ENCODE measurements around the gene PRKRIP1. TPM values are rescaled to one million over a fixed set of nuclear protein-coding genes. Genes with fewer than 3 reads are reported as not detected.

Gene PRKRIP1
- total RNA-seq, 1 donor from 2014 or later: 37.3 TPM

- no peaks in the 10 kb centered on the region for H3K27me3 Mint-ChIP-seq (ENCODE audit: low read depth, unreplicated experiment)
- no peak overlapping the region for H3K27ac ChIP-seq (ENCODE audit: low read depth, low read length)
- peaks cover 49% of the 10 kb centered on the region for H4K20me1 ChIP-seq (ENCODE audit: insufficient read depth, low read length)
- peaks cover 18% of the 10 kb centered on the region for H3K79me2 ChIP-seq (ENCODE audit: insufficient read depth, low read length)
- H3K4me1 Mint-ChIP-seq (ENCODE audit: low read depth, unreplicated experiment): no peaks in the 10 kb centered on the region
- H3K4me3 ChIP-seq (ENCODE audit: insufficient read depth, low read depth, low read length): no peak overlapping the region
- H3K9me3 ChIP-seq (ENCODE audit: insufficient read depth, low read depth, low read length): no peaks in the 10 kb centered on the region
- H3K27ac Mint-ChIP-seq (ENCODE audit: unreplicated experiment): no peak overlapping the region
- FAIRE-seq: no peak
- no peak overlapping the region for H3K4me3 Mint-ChIP-seq (ENCODE audit: unreplicated experiment)
- no peaks in the 10 kb centered on the region for H3K27me3 ChIP-seq (ENCODE audit: insufficient read depth, low read length)
- H3K9ac ChIP-seq (ENCODE audit: low read length): no peak overlapping the region
- H3K36me3 ChIP-seq (ENCODE audit: insufficient read depth, low read length): peaks cover 12% of the 10 kb centered on the region
- no peak overlapping the region for H3K4me2 ChIP-seq (ENCODE audit: low read length)
- no peaks in the 10 kb centered on the region for H3K9me3 Mint-ChIP-seq (ENCODE audit: unreplicated experiment)
- no peak for DNase-seq (ENCODE audit: low read depth)
- no peaks in the 10 kb centered on the region for H3K4me1 ChIP-seq (ENCODE audit: insufficient read depth, low read length)
- TF ChIP-seq EZH2 (IDR thresholded peaks at IDR 0.05; ENCODE audit: insufficient read depth, low read length) (no peak), CTCF (IDR thresholded peaks at IDR 0.05; ENCODE audit: insufficient read depth, low read depth, low read length) (no peak)
- H3K36me3 Mint-ChIP-seq (ENCODE audit: low read depth, unreplicated experiment): peaks cover 24% of the 10 kb centered on the region
- H2AFZ ChIP-seq (ENCODE audit: low read depth, low read length): no peak overlapping the region
These were observed 20.2 kb downstream of the PRKRIP1 start for GRCh38 chr7:102416406-102416805.

- Mint-ChIP-seq H3K27ac (ENCODE audit: unreplicated experiment) (no peak overlapping the region), H3K4me1 (ENCODE audit: low read depth, unreplicated experiment) (no peaks in the 10 kb centered on the region), H3K36me3 (ENCODE audit: low read depth, unreplicated experiment) (peaks cover 21% of the 10 kb centered on the region), H3K4me3 (ENCODE audit: unreplicated experiment) (no peak overlapping the region), H3K9me3 (ENCODE audit: unreplicated experiment) (no peaks in the 10 kb centered on the region), H3K27me3 (ENCODE audit: low read depth, unreplicated experiment) (no peaks in the 10 kb centered on the region)
- Histone ChIP-seq H3K4me3 (ENCODE audit: insufficient read depth, low read depth, low read length) (no peak overlapping the region), H2AFZ (ENCODE audit: low read depth, low read length) (no peak overlapping the region), H3K79me2 (ENCODE audit: insufficient read depth, low read length) (peaks cover 17% of the 10 kb centered on the region), H3K9ac (ENCODE audit: low read length) (no peak overlapping the region), H3K9me3 (ENCODE audit: insufficient read depth, low read depth, low read length) (no peaks in the 10 kb centered on the region), H3K27ac (ENCODE audit: low read depth, low read length) (no peak overlapping the region), H4K20me1 (ENCODE audit: insufficient read depth, low read length) (peaks cover 42% of the 10 kb centered on the region), H3K4me1 (ENCODE audit: insufficient read depth, low read length) (no peaks in the 10 kb centered on the region), H3K36me3 (ENCODE audit: insufficient read depth, low read length) (peaks cover 12% of the 10 kb centered on the region), H3K27me3 (ENCODE audit: insufficient read depth, low read length) (no peaks in the 10 kb centered on the region), H3K4me2 (ENCODE audit: low read length) (no peak overlapping the region)
- no peak for TF ChIP-seq CTCF (IDR thresholded peaks at IDR 0.05; ENCODE audit: insufficient read depth, low read depth, low read length)
- no peak for TF ChIP-seq EZH2 (IDR thresholded peaks at IDR 0.05; ENCODE audit: insufficient read depth, low read length)
- no peak for FAIRE-seq
- no peak for DNase-seq (ENCODE audit: low read depth)
These were observed 20.9 kb downstream of the PRKRIP1 start for GRCh38 chr7:102417105-102417504.

GRCh38 chr7:102418592-102418991 lies 22.4 kb downstream of the PRKRIP1 start:
- no peak overlapping the region for H3K4me2 ChIP-seq (ENCODE audit: low read length)
- TF ChIP-seq EZH2 (IDR thresholded peaks at IDR 0.05; ENCODE audit: insufficient read depth, low read length): no peak
- no peak for TF ChIP-seq CTCF (IDR thresholded peaks at IDR 0.05; ENCODE audit: insufficient read depth, low read depth, low read length)
- H3K36me3 ChIP-seq (ENCODE audit: insufficient read depth, low read length): peaks cover 12% of the 10 kb centered on the region
- no peaks in the 10 kb centered on the region for H3K27me3 Mint-ChIP-seq (ENCODE audit: low read depth, unreplicated experiment)
- no peaks in the 10 kb centered on the region for H3K27me3 ChIP-seq (ENCODE audit: insufficient read depth, low read length)
- H2AFZ ChIP-seq (ENCODE audit: low read depth, low read length): no peak overlapping the region
- H3K9ac ChIP-seq (ENCODE audit: low read length): no peak overlapping the region
- H3K27ac ChIP-seq (ENCODE audit: low read depth, low read length): no peak overlapping the region
- H3K4me3 Mint-ChIP-seq (ENCODE audit: unreplicated experiment): no peak overlapping the region
- H3K4me1 ChIP-seq (ENCODE audit: insufficient read depth, low read length): no peaks in the 10 kb centered on the region
- H3K36me3 Mint-ChIP-seq (ENCODE audit: low read depth, unreplicated experiment): peaks cover 18% of the 10 kb centered on the region
- H3K9me3 Mint-ChIP-seq (ENCODE audit: unreplicated experiment): no peaks in the 10 kb centered on the region
- H3K9me3 ChIP-seq (ENCODE audit: insufficient read depth, low read depth, low read length): no peaks in the 10 kb centered on the region
- H3K4me1 Mint-ChIP-seq (ENCODE audit: low read depth, unreplicated experiment): no peaks in the 10 kb centered on the region
- H4K20me1 ChIP-seq (ENCODE audit: insufficient read depth, low read length): peaks cover 31% of the 10 kb centered on the region
- H3K4me3 ChIP-seq (ENCODE audit: insufficient read depth, low read depth, low read length): no peak overlapping the region
- H3K27ac Mint-ChIP-seq (ENCODE audit: unreplicated experiment): no peak overlapping the region
- H3K79me2 ChIP-seq (ENCODE audit: insufficient read depth, low read length): peaks cover 14% of the 10 kb centered on the region
- no peak for DNase-seq (ENCODE audit: low read depth)
- no peak for FAIRE-seq

All from astrocyte (in vitro differentiated cells and primary cell).